PC-9 (cell line): Measurements from ENCODE around the gene TMEM117.
"Not testable (repeated sequence)": the region's sequence is repeated elsewhere in the genome, so short reads cannot be mapped to it uniquely, and the experiment has no call there.

Source experiments
- CTCF ChIP-seq: fragments of 200-600 bp; sonication (generic); conservative IDR thresholded peaks from 2 replicates; pipeline ENCODE4 v1.6.1; 2017; ENCODE audit warnings: mixed run types, antibody characterized with exemption, mild to moderate bottlenecking, moderate library complexity
- EZH2 ChIP-seq: fragments of 200-600 bp; sonication (generic); IDR thresholded peaks from 2 replicates; pipeline ENCODE4 v1.8.0; 2017; ENCODE audit warnings: antibody characterized with exemption, low read depth

- not testable (repeated sequence) for TF ChIP-seq CTCF, EZH2
These were observed 208.6 kb downstream of the TMEM117 start for GRCh38 chr12:44044491-44044890.
